Activated naive CD4-positive, alpha-beta T cell (primary cell): Measurements from ENCODE around the gene MEGF8.

Experiments
- DNase-seq, 4 experiments: peaks; one replicate each; lab custom pipeline; 2025; lab: John Stamatoyannopoulos, UW

The MEGF8 gene

DNA sequence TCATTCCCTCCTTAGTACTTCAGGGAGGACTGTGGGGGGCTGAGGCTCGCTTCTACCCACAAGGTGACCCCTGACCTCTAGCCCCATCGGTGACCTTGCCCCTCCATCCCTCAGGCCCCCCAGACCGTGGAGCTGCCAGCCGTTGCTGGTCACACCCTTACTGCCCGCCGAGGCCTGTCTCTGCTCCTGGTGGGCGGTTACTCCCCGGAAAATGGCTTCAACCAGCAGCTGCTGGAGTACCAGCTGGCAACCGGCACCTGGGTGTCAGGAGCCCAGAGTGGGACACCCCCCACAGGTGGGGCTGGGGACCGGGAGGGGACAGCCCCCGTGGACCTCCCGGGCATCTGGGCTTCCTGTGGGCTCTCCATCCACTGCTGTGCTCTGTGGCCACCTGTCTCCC, 31.9 kb downstream of the MEGF8 start:
- DNase-seq = no peak

DNA sequence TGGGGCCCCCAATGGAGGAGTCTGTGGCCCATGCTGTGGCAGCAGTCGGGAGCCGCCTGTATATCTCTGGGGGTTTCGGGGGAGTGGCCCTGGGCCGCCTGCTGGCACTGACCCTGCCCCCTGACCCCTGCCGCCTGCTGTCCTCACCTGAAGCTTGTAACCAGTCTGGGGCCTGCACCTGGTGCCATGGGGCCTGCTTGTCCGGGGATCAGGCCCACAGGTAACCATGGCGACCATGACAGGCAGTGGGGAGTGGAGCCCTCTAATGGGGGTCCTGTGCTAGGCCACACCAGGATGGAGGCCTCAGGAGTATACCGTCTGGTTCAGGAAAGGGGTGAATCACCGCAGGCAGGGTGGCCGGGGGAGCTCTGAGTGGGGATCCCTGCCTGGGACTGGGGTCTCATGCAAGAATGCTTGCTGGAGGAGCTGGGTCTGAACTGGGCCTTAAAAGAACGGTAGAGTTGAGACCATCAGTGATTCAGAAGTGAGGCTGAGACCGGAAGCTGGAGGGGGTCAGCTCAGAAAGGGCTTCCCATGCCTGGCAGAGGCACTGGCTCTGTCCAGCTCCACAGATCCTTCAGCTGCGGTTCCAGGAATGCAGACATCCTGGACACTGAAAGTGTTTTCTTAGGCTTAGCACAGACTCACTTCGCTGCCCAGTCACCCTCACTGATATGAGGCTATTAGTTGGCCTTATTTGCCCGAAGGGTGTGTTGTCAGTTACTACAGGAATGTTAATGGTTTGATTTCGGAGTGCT, 35.5 kb downstream of the MEGF8 start:
- no peak for DNase-seq

DNA sequence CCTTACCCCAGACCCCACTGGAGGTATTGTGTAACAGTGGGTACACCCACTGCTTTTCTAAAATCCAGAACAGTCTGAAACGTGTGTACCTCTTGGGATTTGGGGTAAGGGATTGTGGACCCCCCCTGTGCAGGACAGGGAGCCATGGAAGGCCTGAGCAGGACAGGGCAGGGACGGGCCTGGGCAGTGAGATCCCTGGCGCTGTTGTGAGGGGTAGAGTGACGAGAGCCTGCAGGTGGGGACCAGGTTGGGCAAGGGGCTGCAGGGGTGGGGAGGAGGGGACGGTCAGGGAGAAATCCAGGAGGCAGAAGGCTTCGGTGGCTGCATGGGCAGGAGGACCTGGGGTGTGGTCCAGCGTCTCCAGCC, 36.1 kb downstream of the MEGF8 start:
- no peak for DNase-seq

DNA sequence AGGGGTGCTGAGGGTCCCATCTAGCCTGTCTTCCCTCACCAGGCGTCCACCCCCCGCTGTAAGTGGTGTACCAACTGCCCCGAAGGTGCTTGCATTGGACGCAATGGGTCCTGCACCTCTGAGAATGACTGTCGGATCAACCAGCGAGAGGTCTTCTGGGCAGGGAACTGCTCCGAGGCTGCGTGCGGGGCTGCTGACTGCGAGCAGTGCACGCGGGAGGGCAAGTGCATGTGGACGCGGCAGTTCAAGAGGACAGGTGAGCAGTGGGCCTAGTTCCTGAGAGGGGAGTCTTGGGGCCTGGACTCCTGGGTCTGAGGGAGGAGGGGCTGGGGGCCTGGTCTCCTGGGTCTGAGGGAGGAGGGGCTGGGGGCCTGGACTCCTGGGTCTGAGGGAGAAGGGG, 36.9 kb downstream of the MEGF8 start:
- no peak for DNase-seq

DNA sequence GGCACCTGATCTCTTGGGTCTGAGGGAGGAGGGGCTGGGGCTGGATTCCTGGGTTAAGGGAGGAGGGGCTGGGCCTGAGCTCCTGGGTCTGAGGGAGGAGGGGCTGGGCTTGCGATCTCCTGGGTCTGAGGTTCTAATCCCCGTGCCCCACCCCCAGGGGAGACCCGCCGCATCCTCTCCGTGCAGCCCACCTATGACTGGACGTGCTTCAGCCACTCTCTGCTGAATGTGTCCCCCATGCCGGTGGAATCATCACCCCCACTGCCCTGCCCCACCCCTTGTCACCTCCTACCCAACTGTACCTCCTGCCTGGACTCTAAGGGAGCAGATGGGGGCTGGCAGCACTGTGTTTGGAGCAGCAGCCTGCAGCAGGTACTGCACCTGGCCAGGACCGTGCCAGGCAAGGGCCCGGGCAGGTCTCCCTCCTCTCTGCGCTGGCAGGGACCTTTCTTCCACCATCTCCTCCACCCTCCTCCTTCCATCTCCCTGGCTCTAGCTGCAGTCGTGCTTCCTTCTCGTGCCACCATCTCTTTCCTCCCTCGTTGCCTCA, 37.5 kb downstream of the MEGF8 start:
- DNase-seq = no peak

DNA sequence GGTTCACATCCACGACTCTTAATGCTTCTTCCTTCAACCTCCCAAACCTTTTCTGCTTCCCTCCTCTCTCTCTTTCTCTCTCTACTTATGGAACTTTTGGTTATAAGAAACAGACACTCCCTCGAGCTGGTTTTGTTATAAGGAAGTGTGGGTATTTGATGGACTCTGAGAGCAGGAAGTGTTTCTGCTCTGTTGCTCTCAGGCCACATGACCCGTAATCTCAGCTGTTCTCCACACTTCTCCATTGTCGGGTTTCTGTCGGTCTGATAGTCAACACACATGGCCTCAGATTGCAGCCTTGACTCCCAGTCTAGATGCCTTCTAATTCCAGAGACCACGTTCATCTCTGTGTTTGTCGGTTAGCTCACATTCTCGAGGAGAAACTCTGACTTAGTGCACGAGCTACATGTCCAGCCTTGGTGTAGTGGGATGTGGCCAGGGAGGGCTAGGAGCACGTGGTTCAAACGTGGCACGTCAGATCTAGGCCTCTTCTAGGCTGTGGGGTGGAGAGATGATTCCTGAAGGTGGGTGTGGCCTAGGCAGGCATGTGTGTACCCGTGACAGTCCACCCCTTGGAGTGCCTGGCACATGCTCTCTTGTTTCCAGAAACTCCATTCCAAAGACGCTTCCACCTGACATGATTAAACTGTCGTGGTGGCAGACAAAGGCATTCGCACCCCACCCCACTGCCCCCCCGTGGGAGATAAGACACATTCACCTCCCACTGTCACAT, 38.3 kb downstream of the MEGF8 start:
- no peak for DNase-seq

DNA sequence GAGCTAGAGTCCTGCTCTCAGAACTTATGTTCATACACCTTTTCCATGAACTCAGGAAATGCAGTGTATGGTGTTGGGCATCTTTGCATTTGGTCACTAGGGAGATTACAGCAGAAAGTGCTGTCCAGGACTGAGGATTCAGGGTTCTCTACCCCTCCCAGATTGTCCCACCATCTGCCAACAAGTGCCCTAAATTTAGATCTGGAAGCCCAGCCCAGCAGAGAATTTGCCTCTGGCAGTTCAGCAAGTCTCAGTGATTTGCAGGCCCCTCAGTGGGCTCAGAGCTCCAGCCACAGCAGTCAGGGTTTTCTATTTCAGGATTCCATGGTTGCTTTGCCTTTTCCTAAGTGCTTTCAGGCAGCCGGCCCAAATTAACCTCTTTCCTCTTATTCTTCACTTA, 41.2 kb downstream of the MEGF8 start:
- no peak for DNase-seq

DNA sequence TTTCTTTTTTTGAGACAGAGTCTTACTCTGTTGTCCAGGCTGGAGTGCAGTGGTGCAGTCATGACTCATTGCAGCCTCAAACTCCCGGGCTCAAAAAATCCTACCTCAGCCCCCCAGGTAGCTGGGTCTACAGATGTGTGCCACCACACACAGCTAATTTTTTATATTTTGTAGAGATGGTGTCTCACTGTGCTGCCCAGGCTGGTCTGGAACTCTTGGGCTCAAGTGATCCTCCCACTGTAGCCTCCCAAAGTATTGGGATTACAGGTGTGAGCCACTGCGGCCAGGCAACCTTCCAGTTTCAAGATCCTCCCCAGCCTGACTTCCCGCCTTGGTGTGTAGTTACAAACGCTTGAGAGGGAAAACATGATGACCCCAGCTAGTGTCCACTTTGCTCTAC, 42.5 kb downstream of the MEGF8 start:
- DNase-seq = no peak

DNA sequence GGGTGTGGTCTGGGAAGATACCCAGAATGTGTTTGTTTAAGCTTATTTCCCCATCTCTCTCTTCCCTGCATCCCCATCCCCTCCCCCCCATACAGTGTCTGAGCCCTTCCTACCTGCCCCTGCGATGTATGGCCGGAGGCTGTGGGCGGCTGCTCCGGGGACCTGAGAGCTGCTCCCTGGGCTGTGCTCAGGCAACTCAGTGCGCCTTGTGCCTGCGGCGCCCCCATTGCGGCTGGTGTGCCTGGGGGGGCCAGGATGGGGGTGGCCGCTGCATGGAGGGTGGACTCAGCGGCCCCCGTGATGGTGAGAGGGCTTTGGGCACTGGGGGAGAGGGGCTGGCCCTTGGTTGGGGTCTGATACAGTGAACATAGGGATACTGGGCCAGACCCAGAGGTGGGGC, 42.9 kb downstream of the MEGF8 start:
- no peak for DNase-seq

DNA sequence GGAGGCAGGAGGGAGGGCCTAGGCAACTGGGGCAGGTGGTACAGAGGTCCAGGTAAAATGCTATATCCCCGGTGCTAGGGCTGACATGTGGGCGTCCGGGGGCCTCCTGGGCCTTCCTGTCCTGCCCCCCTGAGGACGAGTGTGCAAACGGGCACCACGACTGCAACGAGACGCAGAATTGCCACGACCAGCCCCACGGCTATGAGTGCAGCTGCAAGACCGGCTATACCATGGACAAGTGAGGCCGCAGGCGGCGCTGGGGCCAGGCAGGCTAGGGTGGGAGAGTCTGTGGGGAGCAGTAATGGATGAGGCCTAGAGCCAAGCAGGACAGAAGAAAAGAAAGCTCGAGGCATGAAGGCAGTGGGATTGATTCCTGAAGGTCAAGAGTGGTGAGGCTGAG, 43.3 kb downstream of the MEGF8 start:
- no peak for DNase-seq

DNA sequence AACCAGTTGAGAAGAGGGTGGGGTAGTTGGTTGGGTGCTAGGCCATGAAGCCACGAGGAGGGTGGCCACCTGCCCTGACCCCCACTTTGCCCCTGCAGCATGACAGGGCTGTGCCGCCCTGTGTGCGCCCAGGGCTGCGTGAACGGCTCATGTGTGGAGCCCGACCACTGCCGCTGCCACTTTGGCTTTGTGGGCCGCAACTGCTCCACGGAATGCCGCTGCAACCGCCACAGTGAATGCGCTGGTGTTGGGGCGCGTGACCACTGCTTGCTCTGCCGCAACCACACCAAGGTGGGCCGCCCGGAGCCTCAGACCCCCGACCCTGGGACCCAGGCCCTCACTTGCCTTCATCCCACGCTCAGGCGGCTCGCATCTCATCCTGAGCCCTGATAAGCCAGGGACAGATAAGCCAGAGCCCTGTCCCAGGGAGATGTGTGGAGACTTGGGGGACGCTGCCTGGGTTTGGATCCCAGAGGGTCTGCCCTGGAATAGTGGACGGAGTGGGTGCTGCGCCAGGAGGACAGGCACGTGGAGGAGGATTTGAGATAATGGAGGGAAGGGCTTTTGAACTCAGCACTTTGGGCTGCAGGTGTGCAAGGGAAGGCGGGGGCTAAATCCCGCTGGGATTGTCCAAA, 44.1 kb downstream of the MEGF8 start:
- no peak for DNase-seq

DNA sequence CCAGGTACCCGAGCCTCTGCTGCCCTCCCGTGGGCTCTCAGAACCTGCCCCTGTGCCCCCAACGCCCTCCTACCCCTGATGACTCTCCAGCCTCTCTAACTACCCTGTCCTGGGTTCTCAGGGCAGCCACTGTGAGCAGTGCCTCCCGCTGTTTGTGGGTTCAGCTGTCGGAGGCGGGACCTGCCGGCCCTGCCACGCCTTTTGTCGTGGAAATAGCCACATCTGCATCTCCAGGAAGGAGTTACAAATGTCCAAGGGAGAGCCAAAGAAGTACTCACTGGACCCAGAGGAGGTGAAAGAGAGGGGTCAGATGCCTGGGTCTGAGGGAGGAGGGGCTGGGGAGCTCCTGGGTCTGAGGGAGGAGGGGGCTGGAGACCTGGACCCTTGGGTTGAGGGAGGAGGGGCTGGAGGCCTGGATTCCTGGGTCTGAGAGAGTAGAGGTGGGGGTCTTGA, 44.7 kb downstream of the MEGF8 start:
- no peak for DNase-seq

DNA sequence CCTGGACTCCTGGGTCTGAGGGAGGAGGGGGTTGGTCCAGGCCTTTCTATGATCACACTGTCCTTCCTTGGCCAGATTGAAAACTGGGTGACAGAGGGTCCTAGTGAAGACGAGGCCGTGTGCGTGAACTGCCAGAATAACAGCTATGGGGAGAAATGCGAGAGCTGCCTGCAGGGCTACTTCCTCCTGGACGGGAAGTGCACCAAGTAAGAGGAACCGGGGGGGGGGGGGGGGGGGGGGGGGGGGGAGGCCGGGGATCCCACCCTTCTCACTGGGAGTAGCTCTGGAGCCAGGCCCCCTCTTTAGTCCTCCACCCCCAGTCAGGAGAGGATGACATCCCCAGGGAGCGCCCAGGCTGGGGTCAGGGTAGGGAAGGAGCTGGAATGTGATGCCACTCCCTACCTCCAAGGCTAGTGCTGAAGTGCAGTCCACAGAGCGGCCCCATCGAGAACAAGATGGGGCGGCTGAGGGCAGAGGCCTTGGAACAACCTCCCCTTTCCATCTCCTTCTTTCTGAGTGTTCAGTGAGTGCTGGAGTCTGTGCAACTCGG, 45.3 kb downstream of the MEGF8 start:
- DNase-seq = no peak

DNA sequence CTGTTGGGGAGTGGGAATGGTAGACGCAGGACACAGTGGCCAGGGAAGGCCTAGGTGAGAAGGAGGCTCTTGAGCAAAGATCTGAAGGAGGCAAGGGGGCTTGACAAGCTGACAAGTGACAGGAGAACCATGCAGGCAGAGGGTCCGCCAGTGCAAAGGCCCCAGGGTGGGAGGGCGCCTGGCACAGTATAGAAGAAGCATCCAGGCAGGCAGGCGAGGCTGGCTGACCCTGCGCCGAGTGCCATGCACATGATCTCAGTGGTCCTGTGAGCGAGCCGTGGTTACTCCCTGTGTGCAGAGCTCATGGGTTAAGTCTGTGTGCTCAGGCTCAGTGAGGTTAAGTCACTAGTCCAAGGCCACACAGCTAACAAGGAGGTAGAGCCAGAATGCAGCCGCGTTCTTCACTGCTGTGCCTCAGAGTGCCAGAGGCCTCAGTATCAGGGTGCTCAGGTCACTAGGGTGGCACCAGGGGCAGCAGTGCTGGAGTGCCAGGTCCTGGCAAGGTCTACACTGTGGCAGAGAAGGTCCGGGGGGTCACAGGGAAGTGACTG, 49.5 kb downstream of the MEGF8 start:
- DNase-seq = no peak

DNA sequence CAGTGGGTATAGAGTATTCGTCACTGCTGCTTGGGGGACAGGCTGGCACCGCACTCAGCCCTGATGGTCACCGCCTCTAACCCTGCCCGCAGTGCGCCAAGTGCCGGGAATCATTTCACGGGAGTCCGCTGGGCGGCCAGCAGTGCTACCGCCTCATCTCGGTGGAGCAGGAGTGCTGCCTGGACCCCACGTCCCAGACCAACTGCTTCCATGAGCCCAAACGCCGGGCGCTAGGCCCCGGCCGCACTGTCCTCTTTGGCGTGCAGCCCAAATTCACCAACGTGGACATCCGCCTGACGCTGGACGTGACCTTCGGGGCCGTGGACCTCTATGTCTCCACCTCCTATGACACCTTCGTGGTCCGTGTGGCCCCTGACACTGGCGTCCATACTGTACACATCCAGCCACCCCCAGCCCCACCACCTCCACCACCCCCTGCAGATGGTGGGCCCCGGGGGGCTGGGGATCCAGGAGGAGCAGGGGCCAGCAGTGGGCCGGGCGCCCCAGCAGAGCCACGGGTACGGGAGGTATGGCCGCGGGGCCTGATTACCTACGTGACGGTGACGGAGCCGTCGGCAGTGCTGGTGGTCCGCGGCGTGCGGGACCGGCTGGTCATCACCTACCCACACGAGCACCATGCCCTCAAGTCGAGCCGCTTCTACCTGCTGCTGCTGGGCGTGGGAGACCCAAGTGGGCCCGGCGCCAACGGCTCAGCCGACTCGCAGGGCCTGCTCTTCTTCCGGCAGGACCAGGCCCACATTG, 50.2 kb downstream of the MEGF8 start:
- no peak for DNase-seq

DNA sequence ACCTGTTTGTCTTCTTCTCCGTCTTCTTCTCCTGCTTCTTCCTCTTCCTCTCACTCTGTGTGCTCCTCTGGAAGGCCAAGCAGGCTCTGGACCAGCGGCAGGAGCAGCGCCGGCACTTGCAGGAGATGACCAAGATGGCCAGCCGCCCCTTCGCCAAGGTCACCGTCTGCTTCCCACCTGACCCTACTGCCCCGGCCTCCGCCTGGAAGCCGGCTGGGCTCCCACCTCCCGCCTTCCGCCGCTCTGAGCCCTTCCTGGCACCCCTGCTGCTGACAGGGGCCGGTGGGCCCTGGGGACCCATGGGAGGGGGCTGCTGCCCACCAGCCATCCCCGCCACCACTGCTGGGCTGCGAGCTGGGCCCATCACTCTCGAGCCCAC, 50.7 kb downstream of the MEGF8 start:
- DNase-seq = no peak

DNA sequence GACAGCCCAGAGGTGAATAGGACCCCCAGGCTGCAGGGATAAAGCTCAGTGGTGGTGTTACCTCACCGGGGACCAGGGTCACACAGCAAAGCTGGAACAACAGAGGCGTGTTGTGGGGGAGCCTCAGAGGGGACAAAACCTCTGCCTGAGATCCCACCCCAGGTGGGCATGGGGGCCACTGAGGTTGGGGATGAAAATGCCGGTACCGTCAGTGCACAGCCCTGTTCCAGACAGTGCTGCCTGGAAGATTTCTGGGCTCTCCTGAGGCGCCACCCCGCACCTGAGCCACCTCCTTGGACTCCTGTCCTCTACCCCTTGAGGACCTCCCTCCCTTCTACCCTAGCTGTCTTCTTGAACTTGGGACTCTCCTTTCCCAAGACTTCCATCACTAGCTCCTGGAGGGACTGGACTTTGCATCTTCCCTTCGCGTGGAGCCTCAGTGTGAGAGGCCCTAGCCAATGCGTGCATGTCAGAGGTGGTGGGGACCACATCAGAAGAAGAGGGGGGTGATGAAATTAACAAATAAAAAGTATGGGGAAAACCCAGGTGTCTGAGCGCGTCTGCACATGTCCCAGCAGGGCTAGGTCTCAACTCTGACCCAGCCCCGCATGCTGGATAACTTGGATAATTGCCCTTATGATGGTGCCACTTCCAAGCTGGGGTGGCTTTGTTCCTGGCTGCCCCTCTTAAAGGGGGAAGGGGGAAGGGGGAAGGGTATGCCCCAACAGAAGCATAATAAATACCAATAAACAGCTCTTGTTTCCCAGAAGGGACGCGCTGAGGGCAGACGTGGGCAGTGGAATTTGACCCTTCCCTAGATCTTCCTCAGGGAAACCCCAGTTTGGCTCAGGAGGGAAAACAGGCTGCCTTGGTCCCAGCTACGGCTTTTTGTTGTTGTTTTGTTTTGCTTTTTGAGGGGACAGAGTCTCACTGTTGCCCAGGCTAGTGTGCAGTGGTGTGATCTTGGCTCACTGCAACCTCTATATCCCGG, 53.1 kb downstream of the MEGF8 start:
- no peak for DNase-seq

DNA sequence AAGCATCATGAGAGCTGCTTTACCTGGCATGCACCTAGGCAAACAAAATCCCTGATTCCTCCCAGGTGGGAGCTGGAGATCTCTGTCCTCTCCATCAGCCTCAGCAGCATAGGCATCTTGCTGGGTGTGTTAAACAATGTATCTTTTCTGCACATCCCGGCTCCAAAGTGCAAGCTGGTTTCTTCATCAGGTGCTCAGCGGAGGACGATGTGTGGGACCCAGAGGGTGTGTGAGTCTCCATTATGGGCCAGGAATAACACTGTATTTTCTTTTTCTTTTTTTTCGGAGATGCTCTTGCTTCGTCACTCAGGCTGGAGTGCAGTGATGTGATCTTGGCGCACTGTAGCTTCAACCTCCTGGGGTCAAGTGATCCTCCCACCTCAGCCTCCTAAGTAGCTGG, 54.7 kb downstream of the MEGF8 start:
- DNase-seq = no peak

DNA sequence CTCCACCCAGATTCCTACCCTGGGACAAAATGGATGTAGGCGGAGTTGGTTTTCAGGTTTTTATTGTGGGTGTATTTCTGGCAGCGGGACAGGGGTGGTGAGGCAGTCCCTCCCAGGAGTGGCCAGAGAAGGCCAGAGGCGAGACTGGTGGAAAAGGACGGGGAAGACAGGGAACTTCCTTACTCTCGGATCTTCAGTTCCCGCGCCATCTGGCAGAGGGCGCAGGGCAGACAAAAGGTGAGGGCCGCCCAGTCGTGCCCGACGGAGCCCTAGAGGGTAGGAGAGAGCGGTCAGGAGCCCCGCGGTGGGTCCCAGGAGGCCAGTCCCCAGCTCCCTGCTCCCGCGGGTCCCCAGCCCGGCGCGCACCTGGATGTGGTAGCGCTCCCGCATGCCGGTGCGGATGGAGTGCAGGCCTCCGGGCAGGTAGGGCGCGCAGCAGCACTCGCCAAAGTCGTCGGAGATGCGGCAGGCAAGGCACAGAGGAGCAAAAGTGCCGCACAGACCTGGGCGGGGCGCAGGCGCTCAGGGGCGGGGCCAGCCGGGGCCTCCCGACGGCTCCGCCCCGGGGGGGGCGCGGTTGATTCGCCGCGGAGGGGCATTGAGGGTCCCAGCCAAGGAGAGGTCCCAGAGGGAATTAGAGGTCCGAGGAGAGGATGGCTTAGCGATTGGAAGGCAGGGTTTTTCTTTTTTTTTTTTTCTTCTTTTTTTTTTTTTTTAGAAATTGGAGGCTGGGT, 61.7 kb downstream of the MEGF8 start:
- peak in 3 of 4 experiments; percentile 26 to 64 (median 29) for DNase-seq
